HFFc6 (cell line): ENCODE measurements around the gene PAPPA2. TPM values are rescaled to one million over a fixed set of nuclear protein-coding genes. Genes with fewer than 3 reads are reported as not detected.
"Not testable (repeated sequence)": the region's sequence is repeated elsewhere in the genome, so short reads cannot be mapped to it uniquely, and the experiment has no call there.

Experiments
- DNase-seq: peaks from one replicate; pipeline ENCODE4 v3.0.0-alpha.2; 2018
- H3K27ac Mint-ChIP-seq: 2 replicates; pipeline ENCODE4 v1.8.0; 2020; ENCODE audit warnings: mild to moderate bottlenecking, mixed read lengths
- H3K27me3 Mint-ChIP-seq: 2 replicates; pipeline ENCODE4 v1.8.0; 2021; ENCODE audit warnings: mild to moderate bottlenecking, moderate library complexity, mixed read lengths; ENCODE audit not compliant: insufficient read depth
- H3K36me3 Mint-ChIP-seq: 2 replicates; pipeline ENCODE4 v1.8.0; 2021; ENCODE audit warnings: low read depth, mixed read lengths
- H3K4me1 Mint-ChIP-seq: 2 replicates; pipeline ENCODE4 v1.8.0; 2020; ENCODE audit warnings: low read depth, mixed read lengths
- H3K4me3 Mint-ChIP-seq: 2 replicates; pipeline ENCODE4 v1.8.0; 2020; ENCODE audit warnings: mild to moderate bottlenecking, moderate library complexity, mixed read lengths
- H3K9me3 Mint-ChIP-seq: 2 replicates; pipeline ENCODE4 v1.8.0; 2020; ENCODE audit warnings: mild to moderate bottlenecking, mixed read lengths
- CTCF ChIP-seq: fragments of 200-600 bp; sonication (generic); IDR thresholded peaks from 2 replicates; pipeline ENCODE4 v1.5.0; 2021; ENCODE audit warnings: antibody characterized with exemption, mild to moderate bottlenecking
- total RNA-seq, 6 experiments: library from RNA; stranded (reverse); fragmentation: NEBNext Ultra II Directional; extraction: Animal tissue kit (Norgen Biotek cat#: 25700); gene quantifications; 2 replicates in 1 of 6; 3 replicates in 5 of 6; pipeline ENCODE4 v1.2.3, GENCODE V29; 2021

Gene PAPPA2
- total RNA-seq, 6 experiments from 2014 or later, result 0.16 to 1.1 (median 0.42) TPM

- H3K9me3 Mint-ChIP-seq, result peaks cover 40% of the 10 kb centered on the region
- H3K4me1 Mint-ChIP-seq, result no peaks in the 10 kb centered on the region
- no peaks in the 10 kb centered on the region for H3K36me3 Mint-ChIP-seq
- H3K27ac Mint-ChIP-seq, result no peak overlapping the region
- no peak overlapping the region for H3K4me3 Mint-ChIP-seq
- H3K27me3 Mint-ChIP-seq, result no peaks in the 10 kb centered on the region
- no peak for TF ChIP-seq CTCF
- DNase-seq, result no peak
Observed at GRCh38 chr1:176617881-176618280, 154.9 kb downstream of the PAPPA2 start.

- no peaks in the 10 kb centered on the region for H3K36me3 Mint-ChIP-seq
- H3K27ac Mint-ChIP-seq, result no peak overlapping the region
- no peak for TF ChIP-seq CTCF
- no peak for DNase-seq
- peaks cover 42% of the 10 kb centered on the region for H3K9me3 Mint-ChIP-seq
- H3K4me3 Mint-ChIP-seq, result no peak overlapping the region
- no peaks in the 10 kb centered on the region for H3K4me1 Mint-ChIP-seq
- no peaks in the 10 kb centered on the region for H3K27me3 Mint-ChIP-seq
Observed at GRCh38 chr1:176619261-176619660, 156.3 kb downstream of the PAPPA2 start.

- peaks cover 36% of the 10 kb centered on the region for H3K9me3 Mint-ChIP-seq
- H3K4me3 Mint-ChIP-seq, result no peak overlapping the region
- DNase-seq, result no peak
- no peak overlapping the region for H3K27ac Mint-ChIP-seq
- no peaks in the 10 kb centered on the region for H3K4me1 Mint-ChIP-seq
- H3K36me3 Mint-ChIP-seq, result no peaks in the 10 kb centered on the region
- no peaks in the 10 kb centered on the region for H3K27me3 Mint-ChIP-seq
- TF ChIP-seq CTCF, result no peak
Observed at GRCh38 chr1:176625365-176625764, 162.4 kb downstream of the PAPPA2 start.

GRCh38 chr1:176626572-176627061 is 163.6 kb downstream of the PAPPA2 start:
- no peak overlapping the region for H3K27ac Mint-ChIP-seq
- H3K27me3 Mint-ChIP-seq, result no peaks in the 10 kb centered on the region
- H3K4me3 Mint-ChIP-seq, result no peak overlapping the region
- H3K9me3 Mint-ChIP-seq, result peaks cover 29% of the 10 kb centered on the region
- no peak for TF ChIP-seq CTCF
- no peaks in the 10 kb centered on the region for H3K36me3 Mint-ChIP-seq
- no peak for DNase-seq
- H3K4me1 Mint-ChIP-seq, result no peaks in the 10 kb centered on the region

- TF ChIP-seq CTCF, result no peak
- Mint-ChIP-seq H3K9me3 (peaks cover 26% of the 10 kb centered on the region), H3K27me3 (no peaks in the 10 kb centered on the region), H3K36me3 (no peaks in the 10 kb centered on the region), H3K4me1 (no peaks in the 10 kb centered on the region), H3K27ac (no peak overlapping the region), H3K4me3 (no peak overlapping the region)
- DNase-seq, result no peak
Observed at GRCh38 chr1:176628775-176629174, 165.8 kb downstream of the PAPPA2 start.

- not testable (repeated sequence) for H3K27ac Mint-ChIP-seq, H3K27me3 Mint-ChIP-seq
Observed at GRCh38 chr1:176634733-176635132, 171.8 kb downstream of the PAPPA2 start.

More at GRCh38 chr1:176634733-176635132, 171.8 kb downstream of the PAPPA2 start:
- H3K9me3 Mint-ChIP-seq, result peaks cover 21% of the 10 kb centered on the region
- not testable (repeated sequence) for H3K4me3 Mint-ChIP-seq, H3K4me1 Mint-ChIP-seq, H3K36me3 Mint-ChIP-seq, DNase-seq
